AG04449 (cell line): ENCODE measurements around the gene RNF183.
"Not testable (repeated sequence)": the region's sequence is repeated elsewhere in the genome, so short reads cannot be mapped to it uniquely, and the experiment has no call there.

Source experiments
- CTCF ChIA-PET: fragments of 350-600 bp; formaldehyde crosslinking; extraction: SDS; loops from one replicate; lab custom pipeline; 2021; ENCODE audit warnings: antibody characterized with exemption; lab: Yijun Ruan, JAX
- POLR2A ChIA-PET: fragments of 400-600, 350-600 bp; formaldehyde crosslinking; extraction: SDS; loops from one replicate; lab custom pipeline; 2020; ENCODE audit warnings: antibody characterized with exemption, inconsistent platforms; lab: Yijun Ruan, JAX
- DNase-seq: peaks from one replicate; pipeline ENCODE4 v3.0.0-alpha.2; 2010; ENCODE audit warnings: low read depth, low spot score
- H3K4me3 ChIP-seq: 2 replicates; pipeline ENCODE4 v1.5.1; 2011; ENCODE audit warnings: low read depth, mild to moderate bottlenecking, control low read depth, low read length
- TF ChIP-seq, protein P1 (sequence below): IDR thresholded peaks from one replicate; pipeline ENCODE4 v1.5.1; 2011; ENCODE audit warnings: mild to moderate bottlenecking, moderate library complexity, low read length, control low read depth, inconsistent platforms; ENCODE audit not compliant: insufficient read depth; ENCODE audit errors: missing control alignments

RNF183 gene

DNA sequence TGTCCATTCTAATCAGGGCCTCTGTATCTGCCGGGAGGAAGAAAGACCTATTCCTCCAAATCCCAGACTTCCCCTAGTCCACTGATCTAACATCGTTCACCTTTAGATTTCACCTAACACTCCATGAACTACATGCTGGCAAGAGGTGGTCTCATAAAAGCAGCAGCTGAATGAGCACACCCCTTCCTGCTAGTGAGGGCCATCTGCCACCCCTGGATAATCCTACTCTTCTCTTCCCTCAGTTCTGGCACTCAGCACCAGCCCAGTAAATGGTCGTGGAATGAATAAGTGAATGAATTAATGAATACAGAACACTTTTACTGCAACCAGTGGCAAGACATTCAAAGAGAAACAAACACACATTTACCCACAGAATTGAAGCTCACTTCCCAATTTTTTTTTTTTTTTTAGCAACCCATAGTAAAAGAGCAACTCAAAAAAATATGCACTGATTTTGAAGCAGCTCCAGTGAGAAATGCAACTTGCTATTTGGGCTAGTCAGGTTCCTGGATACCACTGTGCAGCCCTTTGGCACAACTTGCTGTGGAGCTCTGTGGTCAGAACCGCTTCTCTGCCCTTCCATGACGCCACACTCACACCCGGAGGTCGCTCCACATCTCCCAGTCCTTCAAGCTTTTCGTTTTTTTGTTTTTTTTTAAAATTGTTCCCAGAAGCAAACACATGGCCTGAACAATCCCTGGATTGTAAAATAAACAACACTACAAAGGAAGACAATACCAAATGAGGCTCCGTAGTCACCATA lies 6.2 kb downstream of the RNF183 start:
- ChIA-PET POLR2A (no interaction called here), CTCF (interaction anchor here (1.2 to 5.5 kb wide), 4 partner anchors 12 to 358 kb away, joined by 3 to 28 read pairs (median 6); partner anchors contain the start of gene ALAD)
- DNase-seq, result no peak
- no peak overlapping the region for H3K4me3 ChIP-seq
- TF ChIP-seq, protein P1, sequence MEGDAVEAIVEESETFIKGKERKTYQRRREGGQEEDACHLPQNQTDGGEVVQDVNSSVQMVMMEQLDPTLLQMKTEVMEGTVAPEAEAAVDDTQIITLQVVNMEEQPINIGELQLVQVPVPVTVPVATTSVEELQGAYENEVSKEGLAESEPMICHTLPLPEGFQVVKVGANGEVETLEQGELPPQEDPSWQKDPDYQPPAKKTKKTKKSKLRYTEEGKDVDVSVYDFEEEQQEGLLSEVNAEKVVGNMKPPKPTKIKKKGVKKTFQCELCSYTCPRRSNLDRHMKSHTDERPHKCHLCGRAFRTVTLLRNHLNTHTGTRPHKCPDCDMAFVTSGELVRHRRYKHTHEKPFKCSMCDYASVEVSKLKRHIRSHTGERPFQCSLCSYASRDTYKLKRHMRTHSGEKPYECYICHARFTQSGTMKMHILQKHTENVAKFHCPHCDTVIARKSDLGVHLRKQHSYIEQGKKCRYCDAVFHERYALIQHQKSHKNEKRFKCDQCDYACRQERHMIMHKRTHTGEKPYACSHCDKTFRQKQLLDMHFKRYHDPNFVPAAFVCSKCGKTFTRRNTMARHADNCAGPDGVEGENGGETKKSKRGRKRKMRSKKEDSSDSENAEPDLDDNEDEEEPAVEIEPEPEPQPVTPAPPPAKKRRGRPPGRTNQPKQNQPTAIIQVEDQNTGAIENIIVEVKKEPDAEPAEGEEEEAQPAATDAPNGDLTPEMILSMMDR, result no peak

DNA sequence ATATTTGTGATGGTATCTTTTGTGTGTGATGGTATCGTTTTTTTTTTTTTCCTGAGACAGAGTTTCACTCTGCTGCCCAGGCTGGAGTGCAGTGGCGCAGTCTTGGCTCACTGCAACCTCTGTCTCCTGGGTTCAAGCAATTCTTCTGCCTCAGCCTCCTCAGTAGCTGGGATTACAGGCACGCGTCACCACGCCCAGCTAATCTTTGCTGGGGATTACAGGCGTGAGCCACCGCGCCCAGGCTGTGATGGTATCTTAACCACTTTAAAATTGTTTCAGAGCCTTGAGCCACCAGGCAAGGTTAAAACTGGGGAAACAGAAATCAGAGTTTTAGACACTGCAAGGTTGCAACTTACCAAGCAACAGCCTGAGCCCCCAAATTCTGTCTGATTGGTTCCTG lies 6.9 kb downstream of the RNF183 start:
- POLR2A ChIA-PET, result interaction anchor here (0.8 kb wide), 1 partner anchor 55 kb away, joined by 4 read pairs; no protein-coding TSS in a partner anchor
- H3K4me3 ChIP-seq, DNase-seq: not testable (repeated sequence)
- CTCF ChIA-PET, result interaction anchor here (1.2 to 5.5 kb wide), 4 partner anchors 13 to 359 kb away, joined by 3 to 28 read pairs (median 6); partner anchors contain the start of gene ALAD

DNA sequence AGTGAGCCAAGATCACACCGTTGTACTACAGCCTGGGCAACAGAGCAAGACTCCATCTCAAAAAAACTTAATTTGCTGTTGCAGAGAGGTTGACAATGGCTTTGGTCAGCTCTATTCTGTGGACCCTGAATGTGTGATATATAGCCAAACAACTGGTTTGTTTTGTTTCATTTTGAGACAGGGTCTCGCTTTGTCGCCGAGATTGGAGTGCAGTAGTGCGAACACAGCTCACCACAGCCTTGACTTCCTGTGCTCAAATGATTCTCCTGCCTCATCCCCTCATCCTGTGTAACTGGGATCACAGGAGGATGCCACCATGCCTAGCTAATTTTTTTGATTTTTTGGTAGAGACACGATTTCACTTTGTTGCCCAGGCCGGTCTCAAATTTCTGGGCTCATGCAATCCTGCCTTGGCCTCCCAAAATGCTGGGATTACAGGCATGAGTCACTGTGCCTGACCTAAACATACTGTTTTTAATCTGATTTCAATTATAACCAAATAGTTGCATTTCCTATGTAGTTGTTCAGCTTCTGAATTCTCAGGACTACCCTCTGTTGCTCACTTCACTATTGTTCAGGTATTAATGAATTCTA lies 9.8 kb downstream of the RNF183 start:
- no peak for DNase-seq
- CTCF ChIA-PET, result interaction anchor here (0.6 to 5.5 kb wide), 3 partner anchors 16 to 108 kb away, joined by 3 to 28 read pairs (median 7); partner anchors contain the start of gene ALAD
- H3K4me3 ChIP-seq, result no peak overlapping the region
- TF ChIP-seq, protein P1, result no peak
- POLR2A ChIA-PET, result no interaction called here

DNA sequence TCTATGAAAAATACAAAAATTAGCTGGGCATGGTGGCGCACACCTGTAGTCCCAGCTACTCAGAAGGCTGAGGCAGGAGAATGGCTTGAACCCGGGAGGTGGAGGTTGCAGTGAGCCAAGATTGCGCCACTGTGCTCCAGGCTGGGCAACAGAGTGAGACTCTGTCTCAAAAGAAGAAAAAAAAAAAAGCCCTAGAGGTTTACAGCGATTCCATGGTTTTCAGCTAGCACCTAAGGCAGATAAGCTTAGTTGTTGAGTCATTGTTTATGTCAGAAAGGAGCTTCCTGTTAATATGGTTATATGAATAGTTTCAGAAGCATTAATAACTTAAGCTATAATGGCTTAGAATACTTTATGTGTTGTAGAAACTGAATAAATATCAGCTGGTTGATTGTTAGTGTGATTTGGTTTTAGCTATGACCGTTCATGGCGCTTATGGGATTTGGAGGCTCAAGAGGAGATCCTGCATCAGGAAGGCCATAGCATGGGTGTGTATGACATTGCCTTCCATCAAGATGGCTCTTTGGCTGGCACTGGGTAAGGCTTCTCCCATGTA lies 13.0 kb downstream of the RNF183 start:
- ChIA-PET CTCF (interaction anchor here (1.6 to 1.9 kb wide), 2 partner anchors 18 to 111 kb away, joined by 4 to 5 read pairs; partner anchors contain the start of gene ALAD), POLR2A (interaction anchor here (0.6 kb wide), 1 partner anchor 24 kb away, joined by 3 read pairs; no protein-coding TSS in a partner anchor)
- TF ChIP-seq, protein P1, result no peak
- DNase-seq, result no peak
- no peak overlapping the region for H3K4me3 ChIP-seq

DNA sequence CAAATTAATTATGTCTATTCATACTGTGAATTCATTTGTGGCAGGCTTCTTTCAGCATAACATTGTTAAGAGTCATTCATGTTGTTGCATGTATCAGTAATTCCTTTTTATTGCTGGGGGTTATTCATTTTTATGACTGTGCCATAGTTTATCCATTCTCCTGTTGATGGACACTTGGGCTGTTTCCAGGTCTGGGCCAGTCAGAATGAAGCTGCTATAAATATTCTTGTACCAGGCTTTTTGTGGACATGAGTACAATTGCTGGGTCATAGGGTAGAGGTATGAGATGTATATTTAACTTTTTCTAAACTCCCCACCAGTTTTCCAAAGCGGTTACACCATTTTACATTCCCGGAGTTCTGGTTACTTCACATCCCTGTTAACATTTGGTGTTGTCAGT lies 14.1 kb downstream of the RNF183 start:
- ChIA-PET POLR2A (no interaction called here), CTCF (no interaction called here)
- DNase-seq, result no peak
- TF ChIP-seq, protein P1, result no peak
- no peak overlapping the region for H3K4me3 ChIP-seq

DNA sequence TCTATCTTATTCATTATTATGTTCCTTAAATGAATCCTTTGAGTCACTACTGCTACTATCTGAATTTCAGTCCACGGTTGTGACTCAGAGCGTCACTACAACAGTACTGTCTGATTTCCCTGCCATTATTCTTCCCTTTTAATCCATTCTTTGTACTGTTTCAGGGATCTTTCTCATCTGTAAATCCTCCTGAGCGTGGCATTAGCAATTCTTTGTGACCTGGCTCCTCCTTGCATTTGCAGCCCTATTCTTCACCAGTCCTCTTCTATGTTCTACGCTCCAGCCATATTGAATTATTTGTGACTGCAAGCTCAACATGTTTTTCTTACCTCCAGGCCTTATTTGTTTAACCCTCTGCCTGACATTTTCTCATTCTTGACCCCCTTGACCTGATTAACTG lies 21.8 kb downstream of the RNF183 start:
- no peak overlapping the region for H3K4me3 ChIP-seq
- DNase-seq, result no peak
- ChIA-PET POLR2A (no interaction called here), CTCF (interaction anchor here (0.9 to 1.1 kb wide), 2 partner anchors 8 to 120 kb away, joined by 3 to 5 read pairs; partner anchors contain the start of gene ALAD)
- TF ChIP-seq, protein P1, result no peak
